H9 (cell line): Measurements from ENCODE around the gene RALGDS. TPM values are rescaled to one million over a fixed set of nuclear protein-coding genes. Genes with fewer than 3 reads are reported as not detected.

Experiments used
- DNase-seq: peaks from one replicate; pipeline ENCODE4 v3.0.0-alpha.2; 2017
- H2AFZ ChIP-seq: one replicate; pipeline ENCODE4 v1.6.1; 2013; ENCODE audit warnings: mild to moderate bottlenecking, low read length, control low read depth, moderate library complexity
- H2AK5ac ChIP-seq: 2 replicates; pipeline ENCODE4 v1.6.1; 2013; ENCODE audit warnings: low read length, control low read depth, mixed read lengths; ENCODE audit not compliant: insufficient read length
- H2BK120ac ChIP-seq: one replicate; pipeline ENCODE4 v1.6.1; 2013; ENCODE audit warnings: low read depth, mild to moderate bottlenecking, low read length, control low read depth, inconsistent platforms; ENCODE audit not compliant: poor library complexity, severe bottlenecking
- H2BK12ac ChIP-seq: 2 replicates; pipeline ENCODE4 v1.6.1; 2013; ENCODE audit warnings: low read length, control low read depth, mixed read lengths, low read depth; ENCODE audit not compliant: insufficient read length
- H2BK15ac ChIP-seq: 2 replicates; pipeline ENCODE4 v1.6.1; 2013; ENCODE audit warnings: low read depth, low read length, control low read depth
- H2BK20ac ChIP-seq: one replicate; pipeline ENCODE4 v1.6.1; 2013; ENCODE audit warnings: low read depth, mild to moderate bottlenecking, low read length, control low read depth, inconsistent platforms; ENCODE audit not compliant: poor library complexity, severe bottlenecking
- H2BK5ac ChIP-seq: 2 replicates; pipeline ENCODE4 v1.6.1; 2013; ENCODE audit warnings: low read length, control low read depth, mixed read lengths; ENCODE audit not compliant: insufficient read length
- H3K14ac ChIP-seq: 2 replicates; pipeline ENCODE4 v1.6.1; 2013; ENCODE audit warnings: low read length, control low read depth; ENCODE audit not compliant: insufficient read depth
- H3K18ac ChIP-seq: 2 replicates; pipeline ENCODE4 v1.6.1; 2013; ENCODE audit warnings: low read depth, mild to moderate bottlenecking, mixed read lengths, low read length, control low read depth; ENCODE audit not compliant: insufficient read length
- H3K23ac ChIP-seq: 2 replicates; pipeline ENCODE4 v1.6.1; 2013; ENCODE audit warnings: low read length, control low read depth, mixed read lengths, low read depth; ENCODE audit not compliant: insufficient read length
- H3K23me2 ChIP-seq: 2 replicates; pipeline ENCODE4 v1.6.1; 2013; ENCODE audit warnings: low read depth, mild to moderate bottlenecking, mixed read lengths, low read length, control low read depth; ENCODE audit not compliant: insufficient read length, poor library complexity, severe bottlenecking
- H3K27ac ChIP-seq: 2 replicates; pipeline ENCODE4 v1.5.1; 2013; ENCODE audit warnings: low read length, control low read depth, mixed read lengths, low read depth; ENCODE audit not compliant: insufficient read length
- H3K27me3 ChIP-seq: 2 replicates; pipeline ENCODE4 v1.6.1; 2013; ENCODE audit warnings: low read length, control low read depth, inconsistent platforms; ENCODE audit not compliant: insufficient read depth
- H3K4ac ChIP-seq: 2 replicates; pipeline ENCODE4 v1.6.1; 2013; ENCODE audit warnings: low read depth, mild to moderate bottlenecking, control low read depth, inconsistent platforms, low read length, moderate library complexity
- H3K4me1 ChIP-seq: 2 replicates; pipeline ENCODE4 v1.6.1; 2013; ENCODE audit warnings: low read length, control low read depth, inconsistent platforms; ENCODE audit not compliant: insufficient read depth
- H3K4me2 ChIP-seq: 2 replicates; pipeline ENCODE4 v1.6.1; 2013; ENCODE audit warnings: low read length, control low read depth, mixed read lengths; ENCODE audit not compliant: insufficient read length, insufficient read depth
- H3K56ac ChIP-seq: 2 replicates; pipeline ENCODE4 v1.6.1; 2013; ENCODE audit warnings: low read depth, mild to moderate bottlenecking, mixed read lengths, low read length, control low read depth; ENCODE audit not compliant: insufficient read length
- H3K79me1 ChIP-seq: 2 replicates; pipeline ENCODE4 v1.6.1; 2013; ENCODE audit warnings: low read depth, mild to moderate bottlenecking, moderate library complexity, low read length, control low read depth, inconsistent platforms; ENCODE audit not compliant: insufficient read depth, poor library complexity, severe bottlenecking
- H3K79me2 ChIP-seq: 2 replicates; pipeline ENCODE4 v1.6.1; 2013; ENCODE audit warnings: low read length, control low read depth, inconsistent platforms; ENCODE audit not compliant: insufficient read depth
- H3K9ac ChIP-seq: 2 replicates; pipeline ENCODE4 v1.6.1; 2013; ENCODE audit warnings: low read length, control low read depth, mixed read lengths; ENCODE audit not compliant: insufficient read length; ENCODE audit errors: extremely low read depth
- H3K9me3 ChIP-seq: one replicate; pipeline ENCODE4 v1.6.1; 2013; ENCODE audit warnings: low read depth, low read length, inconsistent platforms; ENCODE audit not compliant: control insufficient read depth
- H3T11ph ChIP-seq: one replicate; pipeline ENCODE4 v1.6.1; 2013; ENCODE audit warnings: mild to moderate bottlenecking, low read length, control low read depth, inconsistent platforms
- H4K20me1 ChIP-seq: one replicate; pipeline ENCODE4 v1.6.1; 2013; ENCODE audit not compliant: control insufficient read depth, insufficient read length, insufficient read depth
- H4K5ac ChIP-seq: 2 replicates; pipeline ENCODE4 v1.6.1; 2013; ENCODE audit warnings: low read depth, mild to moderate bottlenecking, mixed read lengths, low read length, control low read depth; ENCODE audit not compliant: insufficient read length
- H4K8ac ChIP-seq: replicated peaks from 2 replicates; pipeline ENCODE4 v1.6.1; 2013; ENCODE audit warnings: low read length, control low read depth, mixed read lengths, low read depth; ENCODE audit not compliant: insufficient read length
- H4K91ac ChIP-seq: 2 replicates; pipeline ENCODE4 v1.6.1; 2013; ENCODE audit warnings: low read depth, mild to moderate bottlenecking, moderate library complexity, mixed read lengths, low read length, control low read depth; ENCODE audit not compliant: insufficient read length
- H3K27ac Mint-ChIP-seq, 3 experiments: 2 replicates in 2 of 3; 3 replicates in 1 of 3; pipeline ENCODE4 v1.8.0; 2020 to 2021; ENCODE audit warnings: mixed read lengths in 3 of 3, mild to moderate bottlenecking in 1 of 3, moderate library complexity in 1 of 3
- H3K27me3 Mint-ChIP-seq: 2 replicates; pipeline ENCODE4 v1.8.0; 2021; ENCODE audit warnings: low read depth, mild to moderate bottlenecking, moderate library complexity, mixed read lengths
- H3K36me3 Mint-ChIP-seq, 3 experiments: 2 replicates in 2 of 3; 3 replicates in 1 of 3; pipeline ENCODE4 v1.8.0; 2020 to 2021; ENCODE audit warnings: low read depth in 3 of 3, mixed read lengths in 3 of 3; ENCODE audit not compliant: insufficient read depth in 1 of 3
- H3K4me1 Mint-ChIP-seq, 2 experiments: 2 replicates each; pipeline ENCODE4 v1.8.0; 2020; ENCODE audit warnings: mixed read lengths in 2 of 2
- H3K4me3 Mint-ChIP-seq, 2 experiments: 2 replicates in 1 of 2; 3 replicates in 1 of 2; pipeline ENCODE4 v1.8.0; 2020 to 2021; ENCODE audit warnings: mild to moderate bottlenecking in 2 of 2, mixed read lengths in 2 of 2, moderate library complexity in 1 of 2
- H3K9me3 Mint-ChIP-seq, 2 experiments: 2 replicates in 1 of 2; 3 replicates in 1 of 2; pipeline ENCODE4 v1.8.0; 2020; ENCODE audit warnings: mild to moderate bottlenecking in 2 of 2, mixed read lengths in 2 of 2, moderate library complexity in 1 of 2
- CTCF ChIP-seq: fragments of 200-600 bp; sonication (generic); conservative IDR thresholded peaks from 3 replicates; pipeline ENCODE4 v1.8.0; 2021; ENCODE audit warnings: antibody characterized with exemption, mild to moderate bottlenecking
- WGBS: extraction: QIAGEN DNeasy Blood & Tissue Kit; methylation state at CpG from one replicate; pipeline ENCODE4 v1.1.7; 2013; ENCODE audit warnings: missing lambda C conversion rate, low lambda C conversion rate, mixed read lengths; ENCODE audit not compliant: insufficient read length; ENCODE audit errors: extremely low coverage; 5-methylcytosine and 5-hydroxymethylcytosine counted together
- total RNA-seq: library from RNA; stranded (reverse); gene quantifications from 2 replicates; pipeline ENCODE4 v1.2.1, GENCODE V29; 2021

RALGDS gene
- total RNA-seq, 1 experiment from 2014 or later = 21.3 TPM

- Histone ChIP-seq H2BK120ac (no peak overlapping the region), H3K27ac (no peak overlapping the region), H3K27me3 (no peaks in the 10 kb centered on the region), H3K18ac (no peak overlapping the region), H3K14ac (no peak overlapping the region), H3K9ac (no peak overlapping the region), H3K23ac (no peak overlapping the region), H3K79me1 (no peaks in the 10 kb centered on the region), H2BK20ac (no peak overlapping the region), H3T11ph (no peak overlapping the region), H3K23me2 (no peaks in the 10 kb centered on the region), H4K5ac (no peak overlapping the region), H2BK15ac (no peak overlapping the region), H4K91ac (no peak overlapping the region), H3K56ac (no peak overlapping the region), H3K4me2 (no peak overlapping the region), H2AK5ac (no peak overlapping the region), H3K9me3 (no peaks in the 10 kb centered on the region), H2BK12ac (no peak overlapping the region), H3K4me1 (peaks cover 2% of the 10 kb centered on the region; the same call in 1 of the 2 replicates), H4K20me1 (peaks cover 3% of the 10 kb centered on the region), H2BK5ac (no peak overlapping the region), H3K79me2 (no peaks in the 10 kb centered on the region), H2AFZ (no peak overlapping the region), H4K8ac (no peak overlapping the region), H3K4ac (no peak overlapping the region)
- H3K4me1 Mint-ChIP-seq = peaks cover 26% of the 10 kb centered on the region in 2 experiments
- H3K27ac Mint-ChIP-seq = no peak overlapping the region
- no peak overlapping the region for H3K4me3 Mint-ChIP-seq
- peaks cover 27 to 56% (median 50%) of the 10 kb centered on the region in 3 experiments; a peak in 6 of 7 replicates for H3K36me3 Mint-ChIP-seq
- WGBS = no CpG with 5 or more reads among the region's 8 CpGs
- TF ChIP-seq CTCF = no peak
- H3K9me3 Mint-ChIP-seq = no peaks in the 10 kb centered on the region; a peak in 1 of 5 replicates
- H3K27me3 Mint-ChIP-seq = no peaks in the 10 kb centered on the region
- DNase-seq = no peak
Observed at GRCh38 chr9:133057006-133057405, 64.0 kb downstream of the RALGDS start.
